IPS DF 4.7 (cell line): Measurements from ENCODE around the gene GLIPR2.
"Not testable (repeated sequence)": the region's sequence is repeated elsewhere in the genome, so short reads cannot be mapped to it uniquely, and the experiment has no call there.

Experiments
- DNase-seq: peaks from one replicate; pipeline ENCODE4 v3.0.0-alpha.2; 2013; ENCODE audit warnings: low spot score; ENCODE audit errors: extremely low read depth

Gene GLIPR2

GRCh38 chr9:36136272-36136893, at the start of gene GLIPR2:
TSS of gene GLIPR2 (plus strand) at chr9:36136733. CDS start at chr9:36136779, 46 bp downstream.
- DNase-seq = no peak

GRCh38 chr9:36087054-36087453, 49.5 kb upstream of the GLIPR2 start:
- not testable (repeated sequence) for DNase-seq

GRCh38 chr9:36088020-36088419, 48.5 kb upstream of the GLIPR2 start:
- DNase-seq = no peak

GRCh38 chr9:36091026-36091953, 45.2 kb upstream of the GLIPR2 start:
- DNase-seq = no peak

GRCh38 chr9:36092014-36092413, 44.5 kb upstream of the GLIPR2 start:
- no peak for DNase-seq

GRCh38 chr9:36092509-36093215, 43.9 kb upstream of the GLIPR2 start:
- no peak for DNase-seq

- DNase-seq = no peak
Observed at GRCh38 chr9:36093384-36093783, 43.1 kb upstream of the GLIPR2 start.

GRCh38 chr9:36099718-36100117, 36.8 kb upstream of the GLIPR2 start:
- DNase-seq = no peak

- DNase-seq = no peak
Observed at GRCh38 chr9:36100532-36100931, 36.0 kb upstream of the GLIPR2 start.

- no peak for DNase-seq
Observed at GRCh38 chr9:36101916-36102741, 34.4 kb upstream of the GLIPR2 start.

- DNase-seq = peak; percentile 74
Observed at GRCh38 chr9:36102742-36103495, 33.6 kb upstream of the GLIPR2 start.

- DNase-seq = no peak
Observed at GRCh38 chr9:36109071-36109470, 27.5 kb upstream of the GLIPR2 start.

- no peak for DNase-seq
Observed at GRCh38 chr9:36110434-36110833, 26.1 kb upstream of the GLIPR2 start.

GRCh38 chr9:36112516-36112915, 24.0 kb upstream of the GLIPR2 start:
- no peak for DNase-seq

GRCh38 chr9:36113999-36114398, 22.5 kb upstream of the GLIPR2 start:
- no peak for DNase-seq

- no peak for DNase-seq
Observed at GRCh38 chr9:36116593-36116992, 19.9 kb upstream of the GLIPR2 start.

- DNase-seq = no peak
Observed at GRCh38 chr9:36118201-36118600, 18.3 kb upstream of the GLIPR2 start.

GRCh38 chr9:36118706-36119105, 17.8 kb upstream of the GLIPR2 start:
- DNase-seq = no peak

GRCh38 chr9:36119476-36119875, 17.1 kb upstream of the GLIPR2 start:
- no peak for DNase-seq

GRCh38 chr9:36120705-36121104, 15.8 kb upstream of the GLIPR2 start:
- DNase-seq = no peak
